ENCODE measurements around the gene SP140L. TPM values are rescaled to one million over a fixed set of nuclear protein-coding genes. Genes with fewer than 3 reads are reported as not detected.

SP140L gene
- total and polyA plus RNA-seq, 7 donors = 1.6 to 6.7 (median 3.7) TPM

GRCh38 chr2:230358305-230358704 is 31.3 kb downstream of the SP140L start:
- intact Hi-C loops (cut with DNase I) = no loop called here
- H3K36me3 ChIP-seq (ENCODE audit: insufficient read depth in 1 of 2, low read depth in 1 of 2) = peaks cover 3 to 8% of the 10 kb centered on the region in 2 donors
- TF ChIP-seq, protein P1, sequence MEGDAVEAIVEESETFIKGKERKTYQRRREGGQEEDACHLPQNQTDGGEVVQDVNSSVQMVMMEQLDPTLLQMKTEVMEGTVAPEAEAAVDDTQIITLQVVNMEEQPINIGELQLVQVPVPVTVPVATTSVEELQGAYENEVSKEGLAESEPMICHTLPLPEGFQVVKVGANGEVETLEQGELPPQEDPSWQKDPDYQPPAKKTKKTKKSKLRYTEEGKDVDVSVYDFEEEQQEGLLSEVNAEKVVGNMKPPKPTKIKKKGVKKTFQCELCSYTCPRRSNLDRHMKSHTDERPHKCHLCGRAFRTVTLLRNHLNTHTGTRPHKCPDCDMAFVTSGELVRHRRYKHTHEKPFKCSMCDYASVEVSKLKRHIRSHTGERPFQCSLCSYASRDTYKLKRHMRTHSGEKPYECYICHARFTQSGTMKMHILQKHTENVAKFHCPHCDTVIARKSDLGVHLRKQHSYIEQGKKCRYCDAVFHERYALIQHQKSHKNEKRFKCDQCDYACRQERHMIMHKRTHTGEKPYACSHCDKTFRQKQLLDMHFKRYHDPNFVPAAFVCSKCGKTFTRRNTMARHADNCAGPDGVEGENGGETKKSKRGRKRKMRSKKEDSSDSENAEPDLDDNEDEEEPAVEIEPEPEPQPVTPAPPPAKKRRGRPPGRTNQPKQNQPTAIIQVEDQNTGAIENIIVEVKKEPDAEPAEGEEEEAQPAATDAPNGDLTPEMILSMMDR (IDR thresholded peaks at IDR 0.05) = no peak
- H3K4me1 ChIP-seq = no peaks in the 10 kb centered on the region
- H3K27ac ChIP-seq = no peak overlapping the region
- 90 to 94% (median 93%) methylated on average over 1 of the region's 1 CpG for WGBS, 3 donors
- DNase-seq (no peak), ATAC-seq (no peak)
- H3K27me3 ChIP-seq (ENCODE audit: insufficient read depth in 3 of 3, low read length in 2 of 3) = no peaks in the 10 kb centered on the region
- no peak overlapping the region for H3K4me3 ChIP-seq
- no peaks in the 10 kb centered on the region for H3K9me3 ChIP-seq

DNA sequence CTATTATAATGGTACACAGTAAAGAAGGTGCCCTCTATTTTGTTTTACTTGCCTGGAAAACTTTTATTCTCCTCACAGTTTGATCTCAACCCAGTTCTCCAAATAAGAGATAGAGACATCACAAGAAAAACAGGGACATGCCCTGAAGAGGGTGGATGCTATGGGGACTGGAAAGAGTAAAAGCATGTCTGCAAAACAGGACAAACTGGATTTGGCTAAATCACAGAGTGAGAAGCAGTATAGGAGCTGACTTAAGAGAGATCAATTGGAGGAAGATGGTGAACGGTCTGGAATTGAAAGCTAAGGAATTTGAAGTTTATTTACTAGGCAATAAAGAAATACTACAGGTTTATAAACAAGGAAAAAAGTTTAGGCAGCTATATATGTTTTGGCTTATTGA is 33.0 kb downstream of the SP140L start:
- intact Hi-C loops (cut with DNase I) = no loop called here
- TF ChIP-seq, protein P1 (IDR thresholded peaks at IDR 0.05) = no peak
- Histone ChIP-seq H3K27me3 (ENCODE audit: insufficient read depth in 3 of 3, low read length in 2 of 3) (no peaks in the 10 kb centered on the region), H3K27ac (no peak overlapping the region), H3K36me3 (ENCODE audit: insufficient read depth in 1 of 2, low read depth in 1 of 2) (peaks cover 3 to 8% of the 10 kb centered on the region in 2 donors), H3K4me1 (no peaks in the 10 kb centered on the region), H3K4me3 (no peak overlapping the region), H3K9me3 (no peaks in the 10 kb centered on the region)
- ATAC-seq = no peak
- DNase-seq = no peak
- 40 to 63% (median 58%) methylated on average over 1 of the region's 1 CpG for WGBS, 3 donors

DNA sequence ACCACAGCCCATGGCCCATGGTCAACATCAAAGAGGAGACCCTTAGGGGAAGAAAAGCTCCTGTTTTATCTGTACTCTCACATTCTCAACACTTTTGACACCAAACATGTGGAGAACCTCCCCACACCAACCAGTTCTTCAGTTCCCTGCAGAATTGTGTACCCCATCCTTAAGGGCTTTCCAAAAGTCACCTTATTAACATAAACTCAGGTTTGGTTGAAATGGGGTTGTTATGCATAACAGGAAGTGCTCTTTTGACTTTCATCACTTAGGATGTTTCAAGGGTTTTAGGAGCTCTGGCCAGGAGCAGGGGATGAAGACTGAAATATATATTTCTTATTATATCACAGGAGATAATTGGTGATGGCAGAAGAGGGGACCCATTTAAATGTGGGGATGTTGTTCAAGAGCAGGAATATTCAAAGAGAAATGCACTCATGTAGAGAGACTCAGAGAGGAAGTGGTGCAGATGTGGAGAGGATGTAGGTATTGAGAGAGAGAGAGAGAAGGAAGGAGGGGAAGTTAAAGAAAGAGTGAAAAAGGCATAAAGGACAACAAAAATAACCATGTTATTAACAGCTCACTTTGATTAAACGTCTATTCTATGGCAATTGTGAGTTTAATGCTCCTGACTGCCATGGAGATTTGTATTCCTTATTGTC is 35.2 kb downstream of the SP140L start:
- 37 to 61% (median 49%) methylated on average over 1 of the region's 1 CpG for whole genome bisulfite sequencing, 3 donors
- TF ChIP-seq, protein P1 (IDR thresholded peaks at IDR 0.05) = no peak
- H3K36me3 ChIP-seq (ENCODE audit: insufficient read depth in 1 of 2, low read depth in 1 of 2) = peaks cover 3 to 8% of the 10 kb centered on the region in 2 donors
- H3K4me1 ChIP-seq = no peaks in the 10 kb centered on the region
- DNase-seq (no peak), ATAC-seq (no peak)
- H3K4me3 ChIP-seq = no peak overlapping the region
- intact Hi-C loops (cut with DNase I) = no loop called here
- no peaks in the 10 kb centered on the region for H3K9me3 ChIP-seq
- no peak overlapping the region for H3K27ac ChIP-seq
- no peaks in the 10 kb centered on the region for H3K27me3 ChIP-seq (ENCODE audit: insufficient read depth in 3 of 3, low read length in 2 of 3)

DNA sequence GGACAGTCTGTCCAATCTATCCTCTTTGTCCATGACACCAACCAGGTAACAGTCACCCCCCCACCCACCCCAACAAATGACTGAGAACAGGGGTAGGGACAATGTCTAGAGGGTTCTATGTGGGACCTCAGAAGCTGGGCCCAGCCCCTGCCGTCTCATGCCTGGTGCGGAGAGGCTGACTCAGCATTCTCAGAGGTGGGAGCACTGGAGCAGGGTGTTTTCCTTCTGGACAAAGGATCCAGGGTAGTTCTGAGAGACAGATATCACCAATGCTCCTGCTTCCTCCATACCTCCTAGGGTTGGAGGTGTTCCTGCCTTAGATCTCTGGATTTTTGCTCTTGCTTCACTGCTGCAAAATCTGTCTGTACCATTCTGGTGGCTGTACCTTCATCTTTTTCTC is 55.1 kb downstream of the SP140L start:
- intact Hi-C loops (cut with DNase I) = no loop called here
- no peaks in the 10 kb centered on the region for H3K4me1 ChIP-seq
- no peaks in the 10 kb centered on the region for H3K9me3 ChIP-seq
- TF ChIP-seq, protein P1 (IDR thresholded peaks at IDR 0.05) = no peak
- no peak overlapping the region for H3K4me3 ChIP-seq
- DNase-seq (no peak), ATAC-seq (no peak)
- no peaks in the 10 kb centered on the region for H3K27me3 ChIP-seq (ENCODE audit: insufficient read depth in 3 of 3, low read length in 2 of 3)
- H3K36me3 ChIP-seq (ENCODE audit: insufficient read depth in 1 of 2, low read depth in 1 of 2) = peaks cover 0 to 2% of the 10 kb centered on the region in 2 donors
- no peak overlapping the region for H3K27ac ChIP-seq
- 96 to 100% (median 98%) methylated on average over 2 of the region's 2 CpGs for WGBS, 3 donors

GRCh38 chr2:230383453-230383852 is 56.5 kb downstream of the SP140L start:
- no peak for ATAC-seq
- H3K36me3 ChIP-seq (ENCODE audit: insufficient read depth in 1 of 2, low read depth in 1 of 2) = peaks cover 0 to 2% of the 10 kb centered on the region in 2 donors
- no peaks in the 10 kb centered on the region for H3K27me3 ChIP-seq (ENCODE audit: insufficient read depth in 3 of 3, low read length in 2 of 3)
- H3K27ac ChIP-seq = no peak overlapping the region
- TF ChIP-seq, protein P1 (IDR thresholded peaks at IDR 0.05) = no peak
- DNase-seq = no peak
- 75 to 79% (median 76%) methylated on average over 5 of the region's 5 CpGs for WGBS, 3 donors
- H3K4me1 ChIP-seq = no peaks in the 10 kb centered on the region
- intact Hi-C loops (cut with DNase I) = no loop called here
- H3K4me3 ChIP-seq = no peak overlapping the region
- H3K9me3 ChIP-seq = no peaks in the 10 kb centered on the region
